Endothelial cell of umbilical vein (primary cell): Measurements from ENCODE around the gene VAMP7. TPM values are rescaled to one million over a fixed set of nuclear protein-coding genes. Genes with fewer than 3 reads are reported as not detected.

ENCODE experiments used
- BruUV-seq: library from RNA; stranded (reverse); fragments of 400-500 nt; replicated peaks from 2 replicates; lab custom pipeline; 2021; lab: Mats Ljungman, UMichigan
- CTCF ChIA-PET: fragments of 300-600, 350-600 bp; sonication (Branson Sonifier 250); formaldehyde crosslinking; loops from one replicate; lab custom pipeline; 2021; ENCODE audit warnings: antibody characterized with exemption, inconsistent platforms; lab: Charles Lee
- POLR2A ChIA-PET: fragments of 300-600, 350-600 bp; sonication (Branson Sonifier 250); formaldehyde crosslinking; loops from one replicate; lab custom pipeline; 2021; ENCODE audit warnings: antibody characterized with exemption, inconsistent platforms; lab: Charles Lee
- DNase-seq: peaks from one replicate; pipeline ENCODE4 v3.0.0-alpha.2; 2011; ENCODE audit warnings: low read depth, low spot score
- FAIRE-seq: peaks from 2 replicates; lab custom pipeline; 2011; peaks lifted over from hg19 to GRCh38; lab: Jason Lieb, UNC
- H2AFZ ChIP-seq: 2 replicates; pipeline ENCODE4 v1.6.0; 2012; ENCODE audit warnings: low read depth, low read length, control low read depth, inconsistent platforms
- H3K27ac ChIP-seq: 2 replicates; pipeline ENCODE4 v1.5.1; 2011; ENCODE audit warnings: low read depth, mild to moderate bottlenecking, control low read depth, low read length, moderate library complexity; ENCODE audit not compliant: insufficient read depth
- H3K27me3 ChIP-seq, 2 experiments: 2 replicates each; pipeline versions ENCODE4 v1.6.0 to v1.6.1; 2011; ENCODE audit warnings: low read length in 2 of 2, mixed read lengths in 1 of 2; ENCODE audit not compliant: control insufficient read depth in 2 of 2, insufficient read depth in 2 of 2
- H3K36me3 ChIP-seq, 2 experiments: 2 replicates in 1 of 2; 3 replicates in 1 of 2; pipeline ENCODE4 v1.5.1; 2011; ENCODE audit warnings: low read length in 2 of 2, mild to moderate bottlenecking in 1 of 2, moderate library complexity in 1 of 2; ENCODE audit not compliant: control insufficient read depth in 2 of 2, insufficient read depth in 2 of 2; ENCODE audit errors: extremely low read depth in 1 of 2
- H3K4me1 ChIP-seq: 3 replicates; pipeline ENCODE4 v1.5.1; 2011; ENCODE audit warnings: mild to moderate bottlenecking, low read length; ENCODE audit not compliant: control insufficient read depth, insufficient read depth; ENCODE audit errors: extremely low read depth
- H3K4me2 ChIP-seq: 2 replicates; pipeline ENCODE4 v1.6.1; 2011; ENCODE audit warnings: low read length, control low read depth, mixed read lengths; ENCODE audit not compliant: insufficient read depth
- H3K4me3 ChIP-seq, 3 experiments: fragments of 200-600 bp in 1 of 3; sonication (generic), shearing (Covaris generic) in 1 of 3; replicated peaks in 1 of 3; 2 replicates each; pipeline ENCODE4 v1.5.1; 2011 to 2016; ENCODE audit warnings: control low read depth in 3 of 3, low read length in 3 of 3, mild to moderate bottlenecking in 2 of 3, inconsistent platforms in 1 of 3, low read depth in 1 of 3, moderate library complexity in 1 of 3; ENCODE audit not compliant: insufficient read depth in 1 of 3
- H3K79me2 ChIP-seq: 2 replicates; pipeline ENCODE4 v1.6.0; 2012; ENCODE audit warnings: low read length, inconsistent platforms; ENCODE audit not compliant: control insufficient read depth, insufficient read depth
- H3K9ac ChIP-seq: replicated peaks from 2 replicates; pipeline ENCODE3; 2011; ENCODE audit warnings: low read length, control low read depth; ENCODE audit not compliant: insufficient read depth; ENCODE audit errors: extremely low read depth
- H3K9me1 ChIP-seq: replicated peaks from 3 replicates; pipeline ENCODE4 v1.6.0; 2011; ENCODE audit warnings: mild to moderate bottlenecking, low read length; ENCODE audit not compliant: control insufficient read depth, insufficient read depth; ENCODE audit errors: extremely low read depth
- H3K9me3 ChIP-seq: replicated peaks from 2 replicates; pipeline ENCODE4 v1.5.1; 2012; ENCODE audit warnings: low read length, inconsistent platforms; ENCODE audit not compliant: control insufficient read depth, insufficient read depth
- H4K20me1 ChIP-seq: replicated peaks from 2 replicates; pipeline ENCODE3; 2011; ENCODE audit warnings: mild to moderate bottlenecking, low read length; ENCODE audit not compliant: control insufficient read depth, insufficient read depth; ENCODE audit errors: extremely low read depth
- CTCF ChIP-seq, 2 donors: IDR thresholded peaks; 1 replicate in 1 of 2; 2 replicates in 1 of 2; pipeline ENCODE4 v1.5.1; 2011; ENCODE audit warnings: low read length in 2 of 2, mild to moderate bottlenecking in 2 of 2, moderate library complexity in 2 of 2, control low read depth in 1 of 2, inconsistent platforms in 1 of 2, low read depth in 1 of 2; ENCODE audit not compliant: insufficient read depth in 1 of 2; ENCODE audit errors: extremely low read depth in 1 of 2
- EZH2 ChIP-seq: IDR thresholded peaks from 2 replicates; pipeline ENCODE4 v1.6.1; 2012; ENCODE audit warnings: borderline replicate concordance, low read depth, mild to moderate bottlenecking, moderate library complexity, low read length, inconsistent platforms; ENCODE audit not compliant: severe bottlenecking
- FOS ChIP-seq: IDR thresholded peaks from 2 replicates; pipeline ENCODE4 v1.6.1; 2011; ENCODE audit warnings: mild to moderate bottlenecking, low read length, moderate library complexity, borderline replicate concordance; ENCODE audit not compliant: insufficient read depth
- GATA2 ChIP-seq: IDR thresholded peaks from 2 replicates; pipeline ENCODE4 v1.7.0; 2011; ENCODE audit warnings: low read depth, mild to moderate bottlenecking, moderate library complexity, mixed read lengths, low read length; ENCODE audit not compliant: insufficient read length, insufficient read depth
- JUN ChIP-seq: IDR thresholded peaks from 2 replicates; pipeline ENCODE4 v1.6.1; 2011; ENCODE audit warnings: borderline replicate concordance, low read depth; ENCODE audit not compliant: insufficient read length, insufficient read depth
- MAX ChIP-seq: IDR thresholded peaks from 2 replicates; pipeline ENCODE4 v1.6.1; 2011; ENCODE audit not compliant: insufficient read depth, insufficient read length
- MYC ChIP-seq: IDR thresholded peaks from one replicate; pipeline ENCODE4 v1.6.1; 2011; ENCODE audit warnings: mild to moderate bottlenecking, low read depth, low read length
- POLR2A ChIP-seq: IDR thresholded peaks from 2 replicates; pipeline ENCODE4 v1.6.1; 2012; ENCODE audit warnings: low read depth, mild to moderate bottlenecking, control low read depth, low read length
- POLR2AphosphoS5 ChIP-seq: IDR thresholded peaks from 2 replicates; pipeline ENCODE4 v1.6.1; 2012; ENCODE audit warnings: low read depth, mild to moderate bottlenecking, control low read depth, low read length, moderate library complexity; ENCODE audit not compliant: insufficient read depth
- dilution Hi-C: fragments of 300-500 bp; cut with MboI; formaldehyde crosslinking; loops from one replicate; pipeline ENCODE4 v1.15.0; 2019; ENCODE audit warnings: low sequenced_read_pairs; ENCODE audit not compliant: extremely low pct_ligation_motif_present
- intact Hi-C: fragments of 100-400 bp; cut with micrococcal nuclease; formaldehyde crosslinking; loops from one replicate; pipeline ENCODE4 v1.10.0; 2022
- polyA plus RNA-seq, 4 experiments: library from polyadenylated mRNA; depleted of rRNA in 3 of 4; stranded (reverse) in 3 of 4; unstranded in 1 of 4; fragments of >200 nt; gene quantifications; 2 replicates each; pipeline versions ENCODE4 v1.2.1 to v1.2.3, GENCODE V29; 2011 to 2012; ENCODE audit warnings: missing spikeins in 1 of 4
- total RNA-seq: library from RNA; stranded (reverse); gene quantifications from 2 replicates; pipeline ENCODE4 v1.2.3, GENCODE V29; 2021

The VAMP7 gene
- total and polyA plus RNA-seq, 2 donors (not counting 3 experiments of a cell fraction or from before 2014, with no cell fraction given), result 20.1 to 36.8 TPM

GRCh38 chrX:155876704-155877103, 4.4 kb upstream of the VAMP7 start:
- DNase-seq (no peak), FAIRE-seq (peak; percentile 24)
- CTCF ChIA-PET, result no interaction called here
- no peaks in the 10 kb centered on the region for H3K9me3 ChIP-seq
- H3K9me1 ChIP-seq, result no peaks in the 10 kb centered on the region
- H3K79me2 ChIP-seq, result peaks cover 3% of the 10 kb centered on the region
- H3K36me3 ChIP-seq, result no peaks in the 10 kb centered on the region
- no peak overlapping the region for H2AFZ ChIP-seq
- no TSS peak for BruUV-seq
- H3K27me3 ChIP-seq, result peaks cover 7 to 9% of the 10 kb centered on the region in 2 experiments
- dilution Hi-C loops, result no loop called here
- no peak overlapping the region for H3K4me3 ChIP-seq
- H3K27ac ChIP-seq, result no peak overlapping the region
- TF ChIP-seq MAX (no peak), POLR2A (no peak), EZH2 (no peak), MYC (no peak), GATA2 (no peak), FOS (no peak), CTCF (IDR thresholded peaks at IDR 0.05; ENCODE audit: extremely low read depth in 1 of 2, insufficient read depth in 1 of 2, low read depth in 1 of 2, low read length in 2 of 2) (no peak), POLR2AphosphoS5 (no peak), JUN (no peak)
- POLR2A ChIA-PET, result no interaction called here
- peaks cover under 1% of the 10 kb centered on the region for H3K4me1 ChIP-seq
- intact Hi-C loops, result no loop called here
- no peak overlapping the region for H3K4me2 ChIP-seq
- H3K9ac ChIP-seq, result no peak overlapping the region
- no peaks in the 10 kb centered on the region for H4K20me1 ChIP-seq
